Myocyte (in vitro differentiated cells): ENCODE data around the gene SYT14. TPM values are rescaled to one million over a fixed set of nuclear protein-coding genes. Genes with fewer than 3 reads are reported as not detected.
"Not testable (repeated sequence)": the region's sequence is repeated elsewhere in the genome, so short reads cannot be mapped to it uniquely, and the experiment has no call there.

ENCODE experiments used
- DNase-seq: peaks from one replicate; pipeline ENCODE4 v3.0.0-alpha.2; 2012; ENCODE audit warnings: low read depth
- total RNA-seq: library from RNA; depleted of rRNA; stranded (reverse); fragments of >200 nt; gene quantifications from 2 replicates; pipeline ENCODE4 v1.2.3, GENCODE V29; 2014

SYT14 gene
- total RNA-seq, 1 donor from 2014 or later: 6.8 TPM

DNA sequence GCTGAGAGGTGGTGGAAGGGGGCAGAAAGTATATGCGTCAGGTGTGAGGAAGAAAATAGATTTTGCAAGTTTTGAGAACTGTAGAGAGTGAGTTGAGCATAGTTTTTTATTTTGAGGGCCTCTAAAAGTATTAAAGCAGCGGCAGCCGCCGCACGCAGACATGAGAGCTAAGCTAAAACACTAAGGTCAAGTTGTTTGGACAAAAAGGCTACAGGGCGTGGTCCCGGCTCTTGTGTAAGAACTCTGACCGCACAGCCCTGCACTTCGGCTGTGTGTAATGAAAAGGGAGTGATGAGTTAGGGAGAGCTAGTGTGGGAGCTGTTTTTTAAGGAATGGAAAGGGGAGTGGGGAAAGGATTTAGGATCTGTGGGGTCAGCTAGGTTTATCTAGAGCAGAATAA lies 174.9 kb downstream of the SYT14 start:
- not testable (repeated sequence) for DNase-seq

DNA sequence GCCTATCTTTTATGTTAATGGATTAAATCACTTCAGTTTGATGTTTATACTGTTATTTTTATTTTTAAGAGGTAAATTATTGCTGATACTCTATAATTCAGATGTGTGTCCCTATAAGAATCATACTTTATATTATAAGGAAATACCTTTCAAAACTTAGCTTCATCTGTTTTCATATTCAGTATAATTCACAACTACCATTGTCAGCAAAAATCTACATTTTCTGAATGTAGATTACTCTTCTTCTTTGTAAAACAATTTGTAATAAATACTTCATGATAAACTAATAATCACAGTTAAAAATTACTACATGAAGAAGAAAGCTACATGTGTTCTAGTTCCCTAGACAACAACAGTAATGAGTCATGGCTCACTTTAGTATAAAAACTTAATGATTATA lies 179.2 kb downstream of the SYT14 start:
- DNase-seq: no peak

DNA sequence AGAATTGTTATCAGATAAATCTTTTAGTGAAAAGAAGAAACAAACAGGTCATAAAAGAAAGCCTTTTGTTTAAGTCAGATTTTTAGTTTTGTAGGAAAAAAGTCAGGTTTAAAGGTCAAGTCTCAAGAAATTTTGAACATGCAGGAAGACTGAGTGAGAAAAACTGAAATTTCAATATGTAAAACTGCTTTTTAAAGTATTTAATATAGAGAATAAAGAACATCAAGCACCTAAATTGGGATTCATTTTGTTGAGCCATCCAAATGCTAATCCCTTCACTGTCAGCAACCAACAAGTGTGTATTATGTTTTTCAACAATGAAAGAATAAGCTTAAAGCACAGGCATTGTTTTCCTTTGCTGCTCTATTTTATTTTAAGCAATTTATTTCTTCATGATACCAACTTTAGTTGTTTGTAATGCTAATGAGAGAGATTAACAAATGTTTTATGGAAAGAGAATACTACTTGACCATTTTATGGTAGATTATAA lies 179.7 kb downstream of the SYT14 start:
- no peak for DNase-seq

DNA sequence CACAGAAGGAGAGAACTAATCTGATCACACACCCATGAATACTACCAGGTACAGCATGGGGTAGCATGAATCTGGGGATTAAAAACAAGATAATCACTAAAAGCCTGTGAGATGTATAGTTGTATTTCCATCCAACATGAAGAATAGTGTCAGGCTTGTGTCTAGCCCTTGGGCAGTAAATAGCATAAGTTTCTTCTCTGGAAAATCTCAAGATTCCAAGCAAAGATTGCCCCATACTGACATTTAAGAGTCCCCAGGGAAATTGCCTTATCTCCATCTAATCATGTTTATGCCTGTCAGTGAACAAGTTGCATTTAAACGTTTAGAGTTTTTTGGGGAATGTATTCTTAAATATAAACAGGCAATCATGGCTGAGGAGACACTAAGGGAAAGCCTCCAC lies 185.4 kb downstream of the SYT14 start:
- DNase-seq: no peak

DNA sequence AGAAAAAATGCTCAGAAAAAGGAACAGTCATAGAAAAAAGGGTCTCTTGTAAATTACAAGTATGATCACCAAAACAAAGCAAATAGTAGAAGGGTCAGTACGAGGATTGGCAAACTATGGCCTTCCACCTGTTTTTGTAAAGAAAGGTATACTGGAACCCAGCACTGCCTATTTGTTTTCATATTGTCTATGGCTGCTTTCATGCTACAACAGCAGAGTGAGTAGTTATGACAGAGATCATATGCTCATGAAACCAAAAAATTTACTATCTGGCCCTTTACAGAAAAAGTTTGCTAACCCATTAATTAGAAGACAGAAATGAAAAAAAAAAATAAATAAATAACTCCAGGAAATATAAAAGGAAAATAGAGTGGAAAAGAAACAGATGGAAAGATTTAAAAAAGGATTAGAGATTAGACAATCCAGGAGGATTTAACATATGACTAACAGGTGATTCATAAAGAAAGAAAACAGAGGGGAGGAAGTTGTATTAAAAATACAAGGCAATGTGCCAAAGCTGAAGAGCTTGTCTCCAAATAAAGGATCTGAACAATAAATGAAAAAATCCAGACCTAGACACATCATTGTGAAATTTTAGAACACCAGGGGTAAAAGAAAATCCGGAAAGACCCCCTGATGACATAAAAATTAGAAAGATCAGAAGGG lies 186.0 kb downstream of the SYT14 start:
- DNase-seq: peak; percentile 52

DNA sequence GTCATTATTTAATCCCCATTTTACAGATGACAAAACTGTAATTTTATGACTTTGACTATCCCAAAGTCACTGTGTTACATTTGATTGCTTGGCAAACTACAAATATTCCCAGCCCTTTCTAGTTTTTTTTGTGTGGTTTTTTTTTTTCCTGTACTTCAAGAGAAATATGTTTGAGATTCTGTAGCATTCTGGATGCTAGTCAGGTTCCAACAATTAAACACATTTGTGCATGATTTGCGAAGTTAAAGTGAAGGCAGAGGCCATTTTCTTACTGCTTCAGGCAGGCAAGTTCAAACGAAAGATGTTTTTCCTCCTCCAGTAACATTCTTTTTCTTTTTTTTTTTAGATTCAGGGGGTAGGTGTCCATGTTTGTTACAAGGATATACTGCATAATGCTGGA lies 186.7 kb downstream of the SYT14 start:
- no peak for DNase-seq

DNA sequence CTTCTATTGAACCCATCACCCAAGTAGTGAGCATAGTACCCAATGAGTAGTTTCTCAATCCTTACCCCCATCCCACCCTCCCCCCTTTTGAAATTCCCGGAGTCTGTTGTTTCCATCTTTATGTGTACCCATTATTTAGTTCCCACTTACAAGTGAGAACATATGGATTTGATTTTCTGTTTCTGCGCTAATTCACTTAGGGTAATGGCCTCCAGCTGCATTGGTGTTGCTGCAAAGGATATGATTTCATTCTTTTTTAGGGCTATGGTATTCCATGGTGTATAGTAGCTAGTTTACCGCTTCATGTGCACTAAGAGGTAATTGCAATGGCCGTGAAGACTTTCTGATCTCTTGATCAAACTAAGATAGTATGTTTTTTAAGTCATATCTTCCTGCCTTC lies 187.1 kb downstream of the SYT14 start:
- DNase-seq: no peak

DNA sequence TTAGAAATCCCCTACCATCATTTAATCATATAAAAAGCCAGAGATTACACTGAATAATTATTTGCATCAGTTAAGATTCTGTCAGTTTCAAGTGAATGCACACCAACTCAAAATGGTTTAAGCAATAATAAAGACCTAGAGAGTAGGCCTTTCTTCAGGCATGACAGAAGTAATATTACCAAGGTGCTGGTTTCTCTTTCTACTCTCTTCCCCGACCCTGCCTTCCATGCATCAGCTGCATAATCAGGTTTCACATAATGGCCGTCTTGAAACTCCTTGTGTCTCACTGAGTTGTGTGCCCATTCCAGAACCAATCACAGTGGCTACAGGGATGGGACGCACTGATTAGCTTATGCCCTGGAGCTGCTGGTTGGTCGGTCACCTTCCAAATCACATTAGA lies 191.1 kb downstream of the SYT14 start:
- no peak for DNase-seq

DNA sequence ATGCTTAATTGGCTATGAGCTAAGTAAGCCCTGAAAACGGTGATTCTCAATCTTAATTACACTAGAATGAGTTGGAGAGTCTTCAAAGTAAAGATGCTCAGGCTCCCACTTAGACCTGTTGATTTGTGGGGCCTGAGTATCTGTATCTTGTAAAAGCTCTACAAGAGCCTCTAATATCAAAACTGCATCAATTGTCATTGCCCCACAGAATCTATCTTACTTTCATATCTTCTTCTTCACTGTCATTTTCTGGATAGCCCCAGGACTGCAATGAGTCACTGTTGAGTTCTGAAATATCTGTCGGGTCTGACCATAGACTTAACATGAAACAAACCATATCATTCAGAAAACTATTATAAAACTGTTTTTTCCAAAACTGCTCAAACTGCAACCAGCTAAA lies 191.7 kb downstream of the SYT14 start:
- no peak for DNase-seq

DNA sequence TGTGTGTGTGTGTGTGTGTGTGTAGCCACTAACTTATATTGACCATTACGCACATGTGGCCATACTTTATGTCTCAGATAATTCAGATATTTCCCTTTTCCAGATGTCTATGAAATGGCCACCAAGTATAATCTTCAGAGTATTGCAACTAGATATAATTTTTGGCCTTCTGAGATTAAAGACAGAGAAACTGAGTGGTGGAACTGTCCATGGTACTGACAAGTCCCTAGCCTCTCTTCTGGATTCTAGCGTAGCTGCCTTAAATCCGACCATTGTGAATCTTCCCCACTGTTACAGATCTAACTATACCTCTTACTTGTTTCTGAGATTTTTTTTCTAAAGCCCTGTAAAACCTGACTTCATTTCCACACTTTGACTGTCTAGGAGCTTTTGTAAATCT lies 194.6 kb downstream of the SYT14 start:
- DNase-seq: peak; percentile 61

DNA sequence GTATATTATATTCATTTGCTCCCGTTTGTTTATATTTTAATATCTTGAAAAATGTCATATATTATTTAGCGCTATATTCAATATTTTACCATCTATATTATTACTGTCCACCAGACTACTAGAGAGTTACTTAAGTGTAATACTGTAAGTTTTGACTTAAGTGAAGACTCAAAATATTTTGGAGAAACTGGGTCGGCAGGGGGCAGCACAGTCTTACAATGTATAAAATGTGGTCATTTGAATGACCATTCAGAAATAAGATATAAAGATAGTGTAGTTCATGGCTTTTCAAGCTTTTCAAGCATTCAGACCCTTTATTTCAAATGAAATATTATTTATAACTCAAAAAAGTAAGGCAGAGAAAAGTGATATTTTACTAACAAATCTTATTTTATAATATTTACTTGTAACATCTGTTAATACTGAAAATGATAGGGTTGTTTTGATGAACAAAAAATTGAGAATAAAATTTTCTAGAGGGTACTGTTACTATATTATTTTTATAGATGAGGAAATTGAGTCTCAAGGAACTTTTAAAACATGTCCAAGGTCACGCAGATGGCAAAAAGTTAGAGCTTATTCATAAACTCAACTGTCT lies 205.5 kb downstream of the SYT14 start:
- peak; percentile 82 for DNase-seq

DNA sequence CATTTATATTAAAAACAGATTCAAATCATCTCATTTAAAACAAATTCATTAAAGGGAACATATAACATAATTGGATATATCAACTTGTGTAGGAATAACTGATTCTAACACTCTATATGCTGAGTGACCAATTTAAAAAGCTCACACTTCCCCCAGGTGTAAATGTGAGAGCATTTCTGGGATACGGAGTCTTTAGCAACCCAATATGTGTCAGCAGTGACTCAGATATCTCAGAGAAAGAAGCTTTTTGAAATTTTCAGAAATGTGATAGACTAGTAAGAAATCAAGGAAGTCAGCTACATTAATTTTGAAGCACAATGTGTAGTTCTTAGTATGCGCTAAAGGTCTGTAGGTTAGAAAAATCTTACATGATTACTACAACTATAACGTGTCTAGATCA lies 206.7 kb downstream of the SYT14 start:
- DNase-seq: no peak

DNA sequence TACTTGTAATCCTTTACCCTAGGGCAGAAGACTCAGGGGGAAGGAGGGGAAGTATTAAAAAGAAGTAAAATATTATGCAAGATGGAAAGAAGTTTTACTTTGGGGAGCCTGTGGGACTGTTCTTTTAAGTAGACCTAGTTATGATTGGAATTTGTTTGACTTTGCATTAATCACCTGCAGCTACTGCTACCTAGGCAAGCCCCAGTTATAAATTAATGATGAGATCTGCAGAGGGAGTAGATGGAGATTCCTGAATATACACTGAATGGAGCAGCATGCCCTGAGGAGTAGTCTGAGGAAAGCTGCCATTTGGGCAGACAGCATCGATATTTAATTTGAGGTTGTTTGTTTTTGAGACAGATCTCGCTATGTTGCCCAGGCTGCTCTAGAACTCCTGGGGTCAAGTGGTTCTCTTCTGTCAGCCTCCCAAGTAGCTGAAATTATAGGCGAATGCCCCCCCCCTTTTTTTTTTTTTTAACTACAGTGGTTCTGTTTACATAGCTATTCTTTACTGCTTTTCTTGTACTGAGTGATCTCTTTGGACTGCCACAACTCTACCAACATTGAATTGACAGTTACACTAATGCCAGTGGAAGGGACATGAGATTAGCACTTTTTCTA lies 213.1 kb downstream of the SYT14 start:
- DNase-seq: no peak

DNA sequence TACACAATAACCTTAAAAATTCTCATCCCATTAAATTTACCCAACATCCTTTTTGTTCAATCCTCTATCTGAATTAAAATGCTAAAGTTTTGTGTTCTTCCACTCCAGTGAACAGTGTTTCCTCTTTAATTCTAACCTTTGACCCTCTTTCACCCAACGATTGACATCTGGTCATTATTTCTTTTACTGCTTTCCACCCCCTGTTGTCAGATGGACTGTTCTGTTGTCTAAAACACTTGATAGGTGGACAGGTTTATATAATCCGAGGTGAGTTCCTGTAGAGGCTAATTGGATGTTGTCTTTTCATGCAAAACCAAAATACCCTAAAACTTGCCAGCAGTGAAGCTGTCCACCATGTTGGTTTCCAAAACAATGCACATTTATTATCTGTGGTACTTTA lies 221.2 kb downstream of the SYT14 start:
- DNase-seq: no peak

DNA sequence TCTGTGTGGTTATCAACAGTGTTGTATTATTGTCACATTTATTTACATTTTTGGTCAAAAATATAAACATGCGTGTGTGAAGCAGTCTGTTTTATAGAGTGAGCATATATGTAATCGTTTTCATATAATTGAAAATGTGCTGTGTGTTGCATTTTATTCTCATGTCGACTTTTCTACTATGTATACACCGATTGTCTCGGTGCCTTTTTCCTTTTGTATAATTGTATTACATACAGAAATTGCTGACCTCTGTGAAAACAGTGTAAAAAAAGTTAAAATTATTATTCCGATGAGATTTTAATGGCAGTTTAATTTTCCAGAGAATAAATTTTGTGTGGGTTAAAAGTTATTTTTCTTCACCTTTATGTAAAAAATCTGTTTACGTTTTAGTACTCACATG lies 232.2 kb downstream of the SYT14 start:
- DNase-seq: no peak

DNA sequence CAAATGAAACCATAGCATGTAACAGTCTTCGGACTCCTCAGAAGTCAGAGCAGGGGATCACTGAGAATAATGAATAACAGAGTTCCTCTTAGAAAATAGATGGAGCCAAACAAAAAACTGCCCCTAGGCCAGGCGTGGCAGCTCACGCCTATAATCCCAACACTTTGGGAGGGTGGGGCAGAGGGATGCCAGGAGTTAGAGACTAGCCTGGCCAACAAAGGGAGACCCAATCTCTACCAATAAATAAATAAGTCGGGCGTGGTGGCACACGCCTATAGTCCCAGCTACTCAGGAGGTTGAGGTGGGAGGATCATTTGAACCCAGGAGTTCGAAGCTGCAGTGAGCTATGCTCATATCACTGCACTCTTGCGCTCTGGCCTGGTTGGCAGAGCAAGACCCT lies 236.1 kb downstream of the SYT14 start:
- DNase-seq: no peak

DNA sequence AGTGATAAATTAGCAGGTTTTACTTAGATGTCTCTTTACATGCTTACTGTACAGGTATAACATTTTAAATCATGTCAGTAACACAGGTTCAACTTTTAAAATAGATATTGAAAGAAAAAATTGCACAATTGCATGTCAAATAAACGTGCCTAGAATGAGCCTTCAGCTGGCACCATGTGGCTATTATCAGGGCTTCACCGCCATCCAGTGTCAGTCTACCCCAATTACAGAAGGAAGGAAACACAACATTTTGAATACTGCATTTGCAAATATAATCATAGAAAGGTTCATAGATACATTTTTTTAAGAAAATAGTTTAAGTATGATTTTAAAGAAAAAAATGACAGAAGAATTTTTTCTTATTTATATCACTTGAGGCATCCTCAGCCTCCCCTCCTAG lies 247.0 kb downstream of the SYT14 start:
- DNase-seq: no peak

DNA sequence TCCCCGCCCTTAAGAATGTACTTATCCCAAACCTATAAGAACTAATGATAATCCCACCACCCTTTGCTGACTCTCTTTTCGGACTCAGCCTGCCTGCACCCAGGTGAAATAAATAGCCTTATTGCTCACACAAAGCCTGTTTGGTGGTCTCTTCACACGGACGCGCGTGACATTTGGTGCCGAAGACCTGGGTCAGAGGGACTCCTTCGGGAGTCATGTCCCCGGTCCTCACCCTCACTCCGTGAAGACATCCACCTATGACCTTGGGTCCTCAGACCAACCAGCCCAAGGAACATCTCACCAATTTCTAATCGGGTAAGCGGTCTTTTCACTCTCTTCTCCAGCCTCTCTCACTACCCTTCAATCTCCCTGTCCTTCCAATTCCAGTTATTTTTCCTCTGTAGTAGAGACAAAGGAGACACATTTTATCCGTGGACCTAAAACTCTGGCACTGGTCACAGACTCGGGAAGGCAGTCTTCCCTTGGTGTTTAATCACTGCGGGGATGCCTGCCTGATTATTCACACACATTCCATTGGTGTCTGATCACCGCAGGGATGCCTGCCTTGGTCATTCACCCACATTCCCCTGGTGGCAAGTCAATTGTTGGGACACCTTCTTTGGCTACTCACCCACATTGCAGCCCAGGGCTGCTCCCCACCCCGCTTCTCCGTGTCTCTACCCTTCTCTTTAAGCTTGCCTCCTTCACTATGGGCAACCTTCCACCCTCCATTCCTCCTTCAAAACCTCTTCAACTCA lies 250.0 kb downstream of the SYT14 start:
- DNase-seq: peak; percentile 86

DNA sequence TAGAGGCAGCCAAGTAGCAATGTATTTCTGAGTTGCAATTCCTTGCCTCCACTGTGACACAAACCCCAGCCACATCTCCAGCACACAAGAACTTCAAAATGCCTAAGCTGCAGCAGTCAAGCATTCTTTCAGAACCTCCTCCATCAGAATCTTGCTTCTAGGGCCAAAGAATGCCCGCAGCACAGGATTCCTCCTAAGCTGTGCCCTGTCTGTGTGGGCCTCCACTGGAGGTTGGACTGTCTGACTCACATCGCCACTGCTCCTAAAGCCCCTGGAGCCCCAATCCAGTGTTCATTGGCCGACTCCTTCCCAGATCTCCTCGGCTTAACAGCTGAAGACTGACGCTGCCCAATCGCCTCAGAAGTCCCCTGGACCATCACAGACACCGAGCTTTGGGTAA lies 251.4 kb downstream of the SYT14 start:
- DNase-seq: peak; percentile 9

DNA sequence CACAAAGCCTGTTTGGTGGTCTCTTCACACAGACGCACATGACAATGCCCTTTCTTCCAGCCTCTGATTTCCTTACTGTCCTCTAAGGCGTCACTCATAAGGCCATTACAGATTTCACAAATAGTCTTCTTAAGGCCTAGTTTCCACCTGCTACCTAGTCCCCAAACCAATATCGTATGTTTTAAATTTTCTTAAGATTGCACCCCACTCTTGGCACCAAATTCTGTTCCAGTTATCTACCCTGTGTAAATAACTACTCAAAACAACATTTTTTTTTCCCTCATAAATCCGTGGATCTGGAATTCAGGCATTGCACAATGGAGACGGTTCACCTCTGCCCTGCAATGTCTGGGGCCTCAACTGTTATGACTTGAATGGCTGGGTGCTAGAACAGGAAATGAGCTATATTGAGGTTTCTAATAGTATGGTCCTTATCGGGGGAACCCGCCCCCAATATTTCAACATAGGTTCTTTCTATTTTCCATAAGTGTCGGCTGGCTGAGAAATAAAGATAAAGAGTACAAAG lies 257.7 kb downstream of the SYT14 start:
- DNase-seq: no peak

DNA sequence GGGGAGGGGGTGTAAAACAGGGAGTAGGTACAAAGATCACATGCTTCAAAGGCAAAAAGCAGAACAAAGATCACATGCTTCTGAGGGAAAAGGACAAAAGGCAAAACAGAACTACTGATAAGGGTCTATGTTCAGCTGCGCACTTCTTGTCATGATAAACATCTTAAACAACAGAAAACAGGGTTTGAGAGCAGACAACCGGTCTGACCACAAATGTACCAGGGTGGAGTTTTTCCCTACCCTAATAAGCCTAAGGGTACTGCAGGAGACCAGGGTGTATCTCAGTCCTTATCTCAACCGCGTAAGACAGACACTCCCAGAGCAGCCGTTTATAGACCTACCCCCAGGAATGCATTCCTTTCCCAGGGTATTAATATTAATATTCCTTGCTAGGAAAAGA lies 258.2 kb downstream of the SYT14 start:
- DNase-seq: not testable (repeated sequence)

DNA sequence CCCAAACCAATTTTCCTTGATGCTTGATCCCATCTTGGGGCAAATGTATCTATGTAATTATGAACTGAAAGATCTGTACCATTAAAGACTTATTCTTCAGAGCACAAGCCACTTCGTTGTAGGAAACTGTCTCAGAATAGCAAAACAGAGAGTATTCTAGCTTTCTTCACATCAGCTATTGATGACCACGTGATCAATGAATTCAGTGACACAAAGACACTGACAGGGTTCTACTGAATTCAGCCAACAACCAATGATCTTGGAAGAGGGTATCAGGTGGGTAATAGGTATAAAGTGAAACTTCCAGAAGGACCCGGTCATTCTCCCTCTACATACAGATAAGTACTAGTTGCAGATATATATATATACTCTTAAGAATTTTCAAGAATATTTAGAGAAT lies 260.8 kb downstream of the SYT14 start:
- DNase-seq: no peak
